Measurements from ENCODE around the gene AUP1.

Gene AUP1

GRCh38 chr2:74529357-74530238 lies at the start of gene AUP1, which contains the start of gene HTRA2:
Gene AUP1, minus strand, starts transcription at chr2:74529706. Its CDS starts 77 bp downstream, at chr2:74529629.
Gene HTRA2, plus strand, starts transcription at chr2:74529933. Its CDS starts 74 bp downstream, at chr2:74530007.
- H3K4me3 Mint-ChIP-seq = peak within 1 kb of the TSS; percentile 94
- H3K9me3 Mint-ChIP-seq = no peaks in the 10 kb centered on the region
- H3K4me1 Mint-ChIP-seq = peaks cover 46% of the 10 kb centered on the region
- ATAC-seq (peak; percentile 92), DNase-seq (peak; percentile 93)
- H3K36me3 Mint-ChIP-seq (ENCODE audit: low read depth) = peaks cover 57% of the 10 kb centered on the region
- no peaks in the 10 kb centered on the region for H3K27me3 Mint-ChIP-seq
- peak within 1 kb of the TSS; percentile 93 for H3K27ac Mint-ChIP-seq

- Mint-ChIP-seq H3K36me3 (ENCODE audit: low read depth) (no peaks in the 10 kb centered on the region), H3K4me3 (no peak overlapping the region), H3K27me3 (peaks cover 5% of the 10 kb centered on the region), H3K27ac (no peak overlapping the region), H3K9me3 (no peaks in the 10 kb centered on the region), H3K4me1 (peaks cover 23% of the 10 kb centered on the region)
- ATAC-seq (no peak), DNase-seq (no peak)
Measured at GRCh38 chr2:74578408-74578807, 48.9 kb upstream of the AUP1 start.

- no peaks in the 10 kb centered on the region for H3K36me3 Mint-ChIP-seq (ENCODE audit: low read depth)
- peaks cover 5% of the 10 kb centered on the region for H3K27me3 Mint-ChIP-seq
- H3K9me3 Mint-ChIP-seq = no peaks in the 10 kb centered on the region
- peak; percentile 17 for ATAC-seq
- no peak overlapping the region for H3K27ac Mint-ChIP-seq
- no peak overlapping the region for H3K4me3 Mint-ChIP-seq
- H3K4me1 Mint-ChIP-seq = peaks cover 27% of the 10 kb centered on the region
- DNase-seq = no peak
Measured at GRCh38 chr2:74577448-74577847, 47.9 kb upstream of the AUP1 start.

- no peak overlapping the region for H3K27ac Mint-ChIP-seq
- no peaks in the 10 kb centered on the region for H3K9me3 Mint-ChIP-seq
- no peaks in the 10 kb centered on the region for H3K36me3 Mint-ChIP-seq (ENCODE audit: low read depth)
- H3K4me1 Mint-ChIP-seq = peaks cover 30% of the 10 kb centered on the region
- DNase-seq (no peak), ATAC-seq (no peak)
- peaks cover 5% of the 10 kb centered on the region for H3K27me3 Mint-ChIP-seq
- no peak overlapping the region for H3K4me3 Mint-ChIP-seq
Measured at GRCh38 chr2:74576863-74577229, 47.3 kb upstream of the AUP1 start.

GRCh38 chr2:74576211-74576862 lies 46.8 kb upstream of the AUP1 start:
- DNase-seq (no peak), ATAC-seq (no peak)
- no peaks in the 10 kb centered on the region for H3K9me3 Mint-ChIP-seq
- no peaks in the 10 kb centered on the region for H3K36me3 Mint-ChIP-seq (ENCODE audit: low read depth)
- peaks cover 5% of the 10 kb centered on the region for H3K27me3 Mint-ChIP-seq
- H3K4me1 Mint-ChIP-seq = peaks cover 30% of the 10 kb centered on the region
- no peak overlapping the region for H3K27ac Mint-ChIP-seq
- H3K4me3 Mint-ChIP-seq = no peak overlapping the region

- DNase-seq (no peak), ATAC-seq (no peak)
- Mint-ChIP-seq H3K36me3 (ENCODE audit: low read depth) (no peaks in the 10 kb centered on the region), H3K9me3 (no peaks in the 10 kb centered on the region), H3K27me3 (peaks cover 5% of the 10 kb centered on the region), H3K4me1 (peaks cover 30% of the 10 kb centered on the region), H3K4me3 (no peak overlapping the region), H3K27ac (no peak overlapping the region)
Measured at GRCh38 chr2:74575320-74575719, 45.8 kb upstream of the AUP1 start.

GRCh38 chr2:74573747-74574562 lies 44.4 kb upstream of the AUP1 start:
- Mint-ChIP-seq H3K4me3 (peak overlapping the region; percentile 15), H3K9me3 (no peaks in the 10 kb centered on the region), H3K27me3 (peaks cover 5% of the 10 kb centered on the region), H3K4me1 (peaks cover 38% of the 10 kb centered on the region), H3K36me3 (ENCODE audit: low read depth) (no peaks in the 10 kb centered on the region), H3K27ac (peak overlapping the region; percentile 16)
- no peak for DNase-seq
- ATAC-seq = peak; percentile 75

GRCh38 chr2:74572178-74572925 lies 42.8 kb upstream of the AUP1 start:
- H3K4me3 Mint-ChIP-seq = no peak overlapping the region
- H3K4me1 Mint-ChIP-seq = peaks cover 47% of the 10 kb centered on the region
- DNase-seq = no peak
- peaks cover 4% of the 10 kb centered on the region for H3K27me3 Mint-ChIP-seq
- H3K9me3 Mint-ChIP-seq = no peaks in the 10 kb centered on the region
- no peaks in the 10 kb centered on the region for H3K36me3 Mint-ChIP-seq (ENCODE audit: low read depth)
- H3K27ac Mint-ChIP-seq = no peak overlapping the region
- ATAC-seq = no peak

- no peak overlapping the region for H3K27ac Mint-ChIP-seq
- H3K36me3 Mint-ChIP-seq (ENCODE audit: low read depth) = no peaks in the 10 kb centered on the region
- H3K4me1 Mint-ChIP-seq = peaks cover 54% of the 10 kb centered on the region
- no peaks in the 10 kb centered on the region for H3K9me3 Mint-ChIP-seq
- H3K4me3 Mint-ChIP-seq = no peak overlapping the region
- H3K27me3 Mint-ChIP-seq = peaks cover 1% of the 10 kb centered on the region
- DNase-seq (no peak), ATAC-seq (peak; percentile 80)
Measured at GRCh38 chr2:74571058-74571457, 41.6 kb upstream of the AUP1 start.

- H3K36me3 Mint-ChIP-seq (ENCODE audit: low read depth) = no peaks in the 10 kb centered on the region
Measured at GRCh38 chr2:74569686-74570085, 40.2 kb upstream of the AUP1 start.

GRCh38 chr2:74567881-74568280 lies 38.4 kb upstream of the AUP1 start:
- H3K36me3 Mint-ChIP-seq (ENCODE audit: low read depth) = no peaks in the 10 kb centered on the region
- peaks cover 11% of the 10 kb centered on the region for H3K27me3 Mint-ChIP-seq
- ATAC-seq (no peak), DNase-seq (no peak)
- H3K4me1 Mint-ChIP-seq = peaks cover 47% of the 10 kb centered on the region
- no peak overlapping the region for H3K27ac Mint-ChIP-seq
- no peak overlapping the region for H3K4me3 Mint-ChIP-seq
- no peaks in the 10 kb centered on the region for H3K9me3 Mint-ChIP-seq

More at GRCh38 chr2:74569686-74570085, 40.2 kb upstream of the AUP1 start:
- Mint-ChIP-seq H3K27me3 (peaks cover 2% of the 10 kb centered on the region), H3K9me3 (no peaks in the 10 kb centered on the region), H3K27ac (no peak overlapping the region), H3K4me3 (no peak overlapping the region), H3K4me1 (peaks cover 57% of the 10 kb centered on the region)
- DNase-seq (no peak), ATAC-seq (no peak)

GRCh38 chr2:74566754-74567085 lies 37.2 kb upstream of the AUP1 start:
- H3K27me3 Mint-ChIP-seq = peaks cover 20% of the 10 kb centered on the region
- peaks cover 45% of the 10 kb centered on the region for H3K4me1 Mint-ChIP-seq
- DNase-seq (no peak), ATAC-seq (peak; percentile 61)
- H3K4me3 Mint-ChIP-seq = peak overlapping the region; percentile 22
- H3K27ac Mint-ChIP-seq = peak overlapping the region; percentile 77
- no peaks in the 10 kb centered on the region for H3K9me3 Mint-ChIP-seq
- H3K36me3 Mint-ChIP-seq (ENCODE audit: low read depth) = no peaks in the 10 kb centered on the region

- H3K27me3 Mint-ChIP-seq = peaks cover 21% of the 10 kb centered on the region
- no peaks in the 10 kb centered on the region for H3K36me3 Mint-ChIP-seq (ENCODE audit: low read depth)
- H3K4me1 Mint-ChIP-seq = peaks cover 45% of the 10 kb centered on the region
- peak overlapping the region; percentile 22 for H3K4me3 Mint-ChIP-seq
- peak; percentile 4 for ATAC-seq
- DNase-seq = no peak
- H3K9me3 Mint-ChIP-seq = no peaks in the 10 kb centered on the region
- peak overlapping the region; percentile 77 for H3K27ac Mint-ChIP-seq
Measured at GRCh38 chr2:74566076-74566753, 36.7 kb upstream of the AUP1 start.

All from activated naive CD8-positive, alpha-beta T cell treated with anti-CD3 and anti-CD28 coated beads, Interleukin-2, amount 50 U/mL, for 24 hours (primary cell).